Activated CD4-positive, alpha-beta T cell treated with anti-CD3 and anti-CD28 coated beads for 36 hours (primary cell): Measurements from ENCODE around the gene STRC. TPM values are rescaled to one million over a fixed set of nuclear protein-coding genes. Genes with fewer than 3 reads are reported as not detected.

Experiments used
- ATAC-seq: fragments of 200-7000 bp; cut with Tn5 transposase; one replicate; pipeline ENCODE4 v1.10.0; 2021; ENCODE audit warnings: mild to moderate bottlenecking, moderate library complexity
- CTCF ChIA-PET: fragments of 350-600 bp; sonication (Branson Sonifier 250); formaldehyde crosslinking; loops from one replicate; lab custom pipeline; 2021; ENCODE audit warnings: antibody characterized with exemption; lab: Charles Lee
- POLR2A ChIA-PET: fragments of 350-600 bp; sonication (Branson Sonifier 250); formaldehyde crosslinking; loops from one replicate; lab custom pipeline; 2021; ENCODE audit warnings: antibody characterized with exemption, inconsistent platforms; lab: Charles Lee
- DNase-seq: peaks from one replicate; pipeline ENCODE4 v3.0.0-alpha.2; 2020
- H3K27ac Mint-ChIP-seq: one replicate; pipeline ENCODE4 v1.8.0; 2021; ENCODE audit warnings: mixed read lengths
- H3K27me3 Mint-ChIP-seq: one replicate; pipeline ENCODE4 v1.8.0; 2021; ENCODE audit warnings: mixed read lengths
- H3K36me3 Mint-ChIP-seq: one replicate; pipeline ENCODE4 v1.8.0; 2021; ENCODE audit warnings: low read depth, mixed read lengths
- H3K4me1 Mint-ChIP-seq: one replicate; pipeline ENCODE4 v1.8.0; 2021; ENCODE audit warnings: mixed read lengths
- H3K4me3 Mint-ChIP-seq: one replicate; pipeline ENCODE4 v1.8.0; 2021; ENCODE audit warnings: mild to moderate bottlenecking, moderate library complexity, mixed read lengths
- H3K9me3 Mint-ChIP-seq: one replicate; pipeline ENCODE4 v1.8.0; 2021; ENCODE audit warnings: low read depth, mixed read lengths
- intact Hi-C, 2 experiments: fragments of 100-400 bp; cut with DNase I in 1 of 2; cut with micrococcal nuclease in 1 of 2; formaldehyde crosslinking; loops; one replicate each; pipeline versions ENCODE4 v1.14.2 to v1.15.1; 2022 to 2024; cut with DNase I, micrococcal nuclease
- total RNA-seq, 2 experiments: library from RNA; stranded (reverse); gene quantifications; one replicate each; pipeline ENCODE4 v1.2.3, GENCODE V29; 2021

STRC gene
- total RNA-seq, 2 experiments from 2014 or later, result 0.66 to 1.0 TPM

- H3K4me1 Mint-ChIP-seq, result no peaks in the 10 kb centered on the region
- ATAC-seq (no peak), DNase-seq (no peak)
- H3K4me3 Mint-ChIP-seq, result no peak overlapping the region
- ChIA-PET POLR2A (no interaction called here), CTCF (interaction anchor here (0.8 kb wide), 1 partner anchor 24 kb away, joined by 3 read pairs; no protein-coding TSS in a partner anchor)
- H3K36me3 Mint-ChIP-seq, result peaks cover 13% of the 10 kb centered on the region
- intact Hi-C loops, result no loop called here
- H3K27ac Mint-ChIP-seq, result no peak overlapping the region
- H3K9me3 Mint-ChIP-seq, result no peaks in the 10 kb centered on the region
- no peaks in the 10 kb centered on the region for H3K27me3 Mint-ChIP-seq
Observed at GRCh38 chr15:43552256-43552655, 66.3 kb downstream of the STRC start.

DNA sequence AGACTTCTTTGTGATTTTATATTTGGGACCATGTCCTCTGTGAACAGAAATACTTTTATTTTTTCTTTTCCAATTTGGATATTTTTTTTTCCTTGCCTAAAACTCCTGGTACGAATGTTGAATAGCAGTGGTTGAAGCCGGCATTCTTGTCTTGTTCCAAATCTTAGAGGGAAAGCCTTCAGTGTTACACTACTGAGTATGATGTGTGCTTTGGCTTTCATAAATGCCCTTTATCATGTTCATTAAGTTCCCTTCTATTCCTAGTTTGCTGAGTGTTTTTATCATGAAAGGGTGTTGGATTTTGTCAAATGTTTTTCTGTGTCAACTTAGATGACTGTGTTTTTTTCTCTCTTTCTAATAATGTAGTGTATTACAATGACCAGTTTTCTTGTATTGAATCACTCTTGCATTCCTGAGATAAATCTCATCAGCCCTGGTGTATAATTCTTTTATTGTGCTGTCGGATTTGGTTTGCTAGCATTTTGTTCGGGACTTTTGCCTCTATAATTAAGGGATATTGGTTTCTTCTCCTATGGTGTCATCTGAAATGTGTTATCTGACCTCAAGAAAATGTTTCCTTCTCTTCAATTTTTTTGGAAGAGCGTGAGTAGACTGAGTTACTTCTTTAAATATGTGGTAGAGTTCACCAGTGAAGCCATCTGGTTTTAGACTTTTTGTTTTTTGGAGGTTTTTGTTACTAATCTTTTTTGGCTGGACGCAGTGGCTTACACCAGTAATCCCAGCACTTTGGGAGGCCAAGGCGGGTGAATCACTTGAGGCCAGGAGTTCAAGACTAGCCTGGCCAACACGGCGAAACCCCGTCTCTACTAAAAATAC is 67.9 kb downstream of the STRC start:
- Mint-ChIP-seq H3K36me3 (peaks cover 11% of the 10 kb centered on the region), H3K9me3 (no peaks in the 10 kb centered on the region), H3K4me3 (no peak overlapping the region), H3K27me3 (no peaks in the 10 kb centered on the region), H3K4me1 (no peaks in the 10 kb centered on the region), H3K27ac (no peak overlapping the region)
- no peak for ATAC-seq
- CTCF ChIA-PET, result no interaction called here
- intact Hi-C loops, result no loop called here
- POLR2A ChIA-PET, result no interaction called here
- DNase-seq, result no peak

Other genes starting within 250 kb of the STRC start
- gene ZSCAN29, start 247.8 kb downstream of the STRC start, total RNA-seq, result 10 to 100 TPM; 20.8 to 26.4 TPM
- gene TUBGCP4, start 247.7 kb downstream of the STRC start, total RNA-seq, result 10 to 100 TPM; 43.6 to 44.0 TPM
- 10 to 100 TPM; 22.4 to 23.9 TPM for gene TP53BP1, start 125.6 kb downstream of the STRC start, total RNA-seq
- 1 to 10 TPM; 1.3 TPM for gene MAP1A, start 101.2 kb downstream of the STRC start, total RNA-seq
- gene PPIP5K1, start 28.6 kb downstream of the STRC start, total RNA-seq, result 10 to 100 TPM; 37.7 to 42.6 TPM
- gene CKMT1B, start 24.8 kb downstream of the STRC start, total RNA-seq, result under 1 TPM in 1 of 2 experiments, not detected in 1; 0.25 TPM
- 1 to 10 TPM; 1.9 to 2.2 TPM for gene CATSPER2, start 30.0 kb upstream of the STRC start, total RNA-seq
- under 1 TPM; 0.27 to 0.33 TPM for gene CKMT1A, start 75.1 kb upstream of the STRC start, total RNA-seq
- 100 to 1,000 TPM; 274 to 287 TPM for gene PDIA3, start 127.6 kb upstream of the STRC start, total RNA-seq
- 1 to 10 TPM; 3.6 TPM for gene ELL3, start 158.2 kb upstream of the STRC start, total RNA-seq
- 100 to 1,000 TPM; 710 to 718 TPM for gene SERF2, start 173.5 kb upstream of the STRC start, total RNA-seq
- under 1 TPM; 0.42 to 0.46 TPM for gene SERINC4, start 181.4 kb upstream of the STRC start, total RNA-seq
- gene HYPK, start 181.8 kb upstream of the STRC start, total RNA-seq, result 10 to 100 TPM; 14.0 to 16.4 TPM
- 10 to 100 TPM; 51.3 to 56.2 TPM for gene MFAP1, start 205.9 kb upstream of the STRC start, total RNA-seq
- gene WDR76, start 208.2 kb upstream of the STRC start, total RNA-seq, result 10 to 100 TPM; 75.4 to 95.2 TPM